ENCODE results near the gene PLEKHM2. TPM values are rescaled to one million over a fixed set of nuclear protein-coding genes. Genes with fewer than 3 reads are reported as not detected.

The PLEKHM2 gene
- 60.1 and 70.4 TPM in 2 replicates for total RNA-seq
- long read RNA-seq, full-length matches to known transcripts: 1 of 9 reads
- long read RNA-seq, partial matches to known transcripts: 5 of 9 reads
- long read RNA-seq, other reads (novel, unspliced or antisense): 3 of 9 reads

GRCh38 chr1:15684042-15684461 lies at the start of gene PLEKHM2:
TSS of gene PLEKHM2 (plus strand) at chr1:15684320. CDS start at chr1:15684559, 239 bp downstream.
- H3K27me3 Mint-ChIP-seq: no peaks in the 10 kb centered on the region
- no peaks in the 10 kb centered on the region for H3K9me3 Mint-ChIP-seq (ENCODE audit: low read depth)
- TF ChIP-seq, protein P1, sequence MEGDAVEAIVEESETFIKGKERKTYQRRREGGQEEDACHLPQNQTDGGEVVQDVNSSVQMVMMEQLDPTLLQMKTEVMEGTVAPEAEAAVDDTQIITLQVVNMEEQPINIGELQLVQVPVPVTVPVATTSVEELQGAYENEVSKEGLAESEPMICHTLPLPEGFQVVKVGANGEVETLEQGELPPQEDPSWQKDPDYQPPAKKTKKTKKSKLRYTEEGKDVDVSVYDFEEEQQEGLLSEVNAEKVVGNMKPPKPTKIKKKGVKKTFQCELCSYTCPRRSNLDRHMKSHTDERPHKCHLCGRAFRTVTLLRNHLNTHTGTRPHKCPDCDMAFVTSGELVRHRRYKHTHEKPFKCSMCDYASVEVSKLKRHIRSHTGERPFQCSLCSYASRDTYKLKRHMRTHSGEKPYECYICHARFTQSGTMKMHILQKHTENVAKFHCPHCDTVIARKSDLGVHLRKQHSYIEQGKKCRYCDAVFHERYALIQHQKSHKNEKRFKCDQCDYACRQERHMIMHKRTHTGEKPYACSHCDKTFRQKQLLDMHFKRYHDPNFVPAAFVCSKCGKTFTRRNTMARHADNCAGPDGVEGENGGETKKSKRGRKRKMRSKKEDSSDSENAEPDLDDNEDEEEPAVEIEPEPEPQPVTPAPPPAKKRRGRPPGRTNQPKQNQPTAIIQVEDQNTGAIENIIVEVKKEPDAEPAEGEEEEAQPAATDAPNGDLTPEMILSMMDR (IDR thresholded peaks at IDR 0.05; ENCODE audit: unreplicated experiment): no peak
- peak within 1 kb of the TSS; percentile 85 for H3K4me3 Mint-ChIP-seq (ENCODE audit: low read depth)
- H3K4me1 Mint-ChIP-seq (ENCODE audit: low read depth): peaks cover 21% of the 10 kb centered on the region
- peaks cover 5% of the 10 kb centered on the region for H3K36me3 Mint-ChIP-seq (ENCODE audit: insufficient read depth)
- H3K27ac Mint-ChIP-seq: peak within 1 kb of the TSS; percentile 96
- no peak for DNase-seq (ENCODE audit: low spot score, unreplicated experiment)

DNA sequence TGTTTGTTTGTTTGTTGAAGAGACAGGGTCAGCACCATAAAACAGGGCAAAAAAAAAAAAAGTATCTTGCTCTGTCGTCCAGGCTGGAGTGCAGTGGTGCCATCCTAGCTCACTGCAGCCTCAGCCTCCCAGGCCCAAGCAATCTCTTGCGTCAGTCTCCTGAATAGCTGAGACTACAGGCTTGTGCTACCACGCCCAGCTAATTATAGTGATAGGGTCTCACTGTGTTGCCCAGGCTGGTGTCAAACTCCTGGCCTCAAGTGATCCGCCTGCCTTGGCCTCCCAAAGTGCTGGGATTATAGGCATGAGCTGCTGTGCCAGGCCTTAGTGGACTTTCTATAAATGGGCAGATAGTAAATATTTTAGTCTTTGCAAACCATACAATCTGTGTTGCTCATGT lies 47.7 kb upstream of the PLEKHM2 start:
- Mint-ChIP-seq H3K27ac (peak overlapping the region; percentile 38), H3K9me3 (ENCODE audit: low read depth) (no peaks in the 10 kb centered on the region), H3K27me3 (no peaks in the 10 kb centered on the region), H3K4me1 (ENCODE audit: low read depth) (no peaks in the 10 kb centered on the region), H3K4me3 (ENCODE audit: low read depth) (no peak overlapping the region), H3K36me3 (ENCODE audit: insufficient read depth) (peaks cover 20% of the 10 kb centered on the region)
- no peak for DNase-seq (ENCODE audit: low spot score, unreplicated experiment)
- TF ChIP-seq, protein P1 (IDR thresholded peaks at IDR 0.05; ENCODE audit: unreplicated experiment): no peak

DNA sequence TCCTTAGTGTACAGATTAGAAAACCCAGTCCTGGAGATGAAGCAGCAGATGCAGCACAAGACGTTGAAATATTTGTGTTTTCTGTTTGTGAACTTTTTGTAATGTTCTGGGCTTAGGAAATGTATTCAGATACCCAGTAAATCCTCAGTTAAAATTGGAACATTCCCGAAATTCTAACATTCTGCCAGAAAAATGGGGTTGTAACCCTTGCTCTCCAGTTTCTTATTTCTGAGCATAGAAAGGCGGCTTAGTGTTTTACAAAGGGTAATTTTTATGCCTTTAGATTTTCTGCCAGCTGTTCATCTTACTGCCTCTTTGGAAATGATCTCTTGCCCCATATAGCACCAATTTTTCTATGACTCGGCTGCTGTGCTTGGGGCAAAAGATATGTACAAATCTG lies 46.3 kb upstream of the PLEKHM2 start:
- H3K27me3 Mint-ChIP-seq: no peaks in the 10 kb centered on the region
- no peaks in the 10 kb centered on the region for H3K4me1 Mint-ChIP-seq (ENCODE audit: low read depth)
- DNase-seq (ENCODE audit: low spot score, unreplicated experiment): no peak
- peaks cover 20% of the 10 kb centered on the region for H3K36me3 Mint-ChIP-seq (ENCODE audit: insufficient read depth)
- TF ChIP-seq, protein P1 (IDR thresholded peaks at IDR 0.05; ENCODE audit: unreplicated experiment): no peak
- no peak overlapping the region for H3K4me3 Mint-ChIP-seq (ENCODE audit: low read depth)
- H3K9me3 Mint-ChIP-seq (ENCODE audit: low read depth): no peaks in the 10 kb centered on the region
- no peak overlapping the region for H3K27ac Mint-ChIP-seq

DNA sequence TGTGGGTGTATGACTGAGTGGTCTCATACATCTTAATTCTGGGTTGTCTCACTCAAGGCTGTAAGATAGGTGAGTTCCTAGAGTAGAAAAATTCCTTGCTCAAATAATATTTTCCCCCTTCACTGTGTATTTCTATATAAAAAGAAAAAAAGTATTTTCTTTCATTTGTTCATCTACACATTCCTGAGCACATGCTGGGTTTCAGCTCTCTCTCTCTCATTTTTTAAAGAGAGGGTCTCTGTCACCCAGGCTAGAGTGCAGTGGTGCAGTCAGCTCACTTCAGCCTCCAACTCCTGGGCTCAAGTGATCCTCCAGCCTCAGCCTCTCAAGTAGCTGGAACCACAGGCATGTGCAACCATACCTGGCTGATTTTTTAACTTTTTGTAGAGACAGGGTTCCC lies 44.9 kb upstream of the PLEKHM2 start:
- TF ChIP-seq, protein P1 (IDR thresholded peaks at IDR 0.05; ENCODE audit: unreplicated experiment): no peak
- Mint-ChIP-seq H3K4me1 (ENCODE audit: low read depth) (no peaks in the 10 kb centered on the region), H3K27me3 (no peaks in the 10 kb centered on the region), H3K27ac (no peak overlapping the region), H3K9me3 (ENCODE audit: low read depth) (no peaks in the 10 kb centered on the region), H3K36me3 (ENCODE audit: insufficient read depth) (peaks cover 27% of the 10 kb centered on the region), H3K4me3 (ENCODE audit: low read depth) (no peak overlapping the region)
- no peak for DNase-seq (ENCODE audit: low spot score, unreplicated experiment)

DNA sequence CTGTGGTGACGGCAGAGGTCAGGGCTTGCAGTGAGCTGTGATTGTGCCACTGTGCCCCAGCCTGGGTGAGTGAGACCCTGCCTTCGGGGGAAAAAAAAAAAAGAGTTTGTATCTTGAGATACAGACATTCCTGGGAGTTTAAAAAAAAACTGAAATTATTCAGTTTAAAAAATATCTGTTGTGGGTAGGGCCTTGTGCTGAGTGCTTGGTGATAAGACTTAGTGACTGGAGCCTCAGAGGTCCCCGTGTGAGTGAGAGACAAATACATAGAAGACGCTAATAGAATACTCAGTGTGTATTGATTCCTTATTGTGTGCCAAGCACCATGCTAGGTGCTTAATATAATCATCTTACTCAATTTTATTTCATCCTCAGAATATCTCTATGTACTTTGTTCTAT lies 44.2 kb upstream of the PLEKHM2 start:
- no peaks in the 10 kb centered on the region for H3K27me3 Mint-ChIP-seq
- TF ChIP-seq, protein P1 (IDR thresholded peaks at IDR 0.05; ENCODE audit: unreplicated experiment): no peak
- H3K4me1 Mint-ChIP-seq (ENCODE audit: low read depth): no peaks in the 10 kb centered on the region
- H3K27ac Mint-ChIP-seq: no peak overlapping the region
- H3K9me3 Mint-ChIP-seq (ENCODE audit: low read depth): no peaks in the 10 kb centered on the region
- no peak for DNase-seq (ENCODE audit: low spot score, unreplicated experiment)
- no peak overlapping the region for H3K4me3 Mint-ChIP-seq (ENCODE audit: low read depth)
- H3K36me3 Mint-ChIP-seq (ENCODE audit: insufficient read depth): peaks cover 26% of the 10 kb centered on the region

Data from progenitor cell of endocrine pancreas (in vitro differentiated cells).